Aorta (tissue), 5 donors: ENCODE measurements around the gene PLCB2. TPM values are rescaled to one million over a fixed set of nuclear protein-coding genes. Genes with fewer than 3 reads are reported as not detected.

Experiments
- ATAC-seq: fragments of 200-7000 bp; cut with Tn5 transposase; one replicate; pipeline ENCODE4 v1.9.1; 2022; ENCODE audit warnings: moderate library complexity; ENCODE audit not compliant: low FRiP score
- DNase-seq, 2 donors: peaks; one replicate each; pipeline ENCODE4 v3.0.0-alpha.2; 2020
- H3K27ac ChIP-seq, 2 donors: one replicate each; pipeline ENCODE4 v1.5.1; 2013; ENCODE audit warnings: low read length in 2 of 2, mild to moderate bottlenecking in 2 of 2, moderate library complexity in 2 of 2, control low read depth in 1 of 2, inconsistent platforms in 1 of 2, low read depth in 1 of 2
- H3K27me3 ChIP-seq, 2 donors: one replicate each; pipeline ENCODE4 v1.6.1; 2013; ENCODE audit warnings: control low read depth in 1 of 2, low read length in 1 of 2, mild to moderate bottlenecking in 1 of 2, moderate library complexity in 1 of 2; ENCODE audit not compliant: insufficient read depth in 2 of 2, control insufficient read depth in 1 of 2
- H3K36me3 ChIP-seq, 2 donors: one replicate each; pipeline ENCODE4 v1.6.1; 2013; ENCODE audit warnings: control low read depth in 1 of 2, low read length in 1 of 2, mild to moderate bottlenecking in 1 of 2; ENCODE audit not compliant: insufficient read depth in 2 of 2, control insufficient read depth in 1 of 2
- H3K4me1 ChIP-seq, 2 donors: one replicate each; pipeline ENCODE4 v1.6.1; 2013; ENCODE audit warnings: low read length in 2 of 2, control low read depth in 1 of 2, mild to moderate bottlenecking in 1 of 2, moderate library complexity in 1 of 2; ENCODE audit not compliant: insufficient read depth in 2 of 2, control insufficient read depth in 1 of 2
- H3K4me3 ChIP-seq, 2 donors: one replicate each; pipeline ENCODE4 v1.5.1; 2013; ENCODE audit warnings: low read length in 2 of 2, control low read depth in 1 of 2, mild to moderate bottlenecking in 1 of 2
- H3K9me3 ChIP-seq: one replicate; pipeline ENCODE4 v1.6.1; 2013; ENCODE audit warnings: mild to moderate bottlenecking, low read length; ENCODE audit not compliant: control insufficient read depth
- WGBS, 2 donors: extraction: QIAGEN DNeasy Blood & Tissue Kit; methylation state at CpG; one replicate each; pipeline ENCODE4 v1.1.7; 2013; 5-methylcytosine and 5-hydroxymethylcytosine counted together
- intact Hi-C, 2 donors: fragments of 100-400 bp; cut with DNase I; formaldehyde crosslinking; loops; one replicate each; pipeline versions ENCODE4 v1.14.2 to v1.15.0; 2022
- polyA plus RNA-seq, 2 donors: library from polyadenylated mRNA; stranded (reverse); fragments of 200-250 nt; gene quantifications; one replicate each; pipeline ENCODE4 v1.2.3, GENCODE V29; 2013
- total RNA-seq, 2 donors: library from RNA; stranded (reverse); fragmentation: NEBNext Ultra II Directional; extraction: Animal tissue kit (Norgen Biotek cat#: 25700); gene quantifications; one replicate each; pipeline ENCODE4 v1.2.1, GENCODE V29; 2021
- donor health status: healthy with polysubstance abuse.
- donor health status: Bipolar disorder and iron deficiency.
- donor health status: DM: no; HTN: no; CAD: no.
- donor health status: DM: no; HTN: no; CAD: no.
- donor health status: DM: yes; HTN: yes; CAD: no.

The PLCB2 gene
- total and polyA plus RNA-seq, 4 donors = 5.8 to 55.8 (median 15.4) TPM

- no peaks in the 10 kb centered on the region for H3K9me3 ChIP-seq
- intact Hi-C loops = loop anchor here (5.0 kb wide), 2 partner anchors 64 to 89 kb away; partner anchors contain the start of gene CCDC9B (in 1 of the 2)
- H3K27ac ChIP-seq = no peak overlapping the region
- H3K4me3 ChIP-seq = no peak overlapping the region
- no peaks in the 10 kb centered on the region for H3K4me1 ChIP-seq
- no peaks in the 10 kb centered on the region for H3K27me3 ChIP-seq
- 71 to 78% methylated on average over 9 to 10 of the region's 10 CpGs for WGBS, 2 donors
- DNase-seq (no peak), ATAC-seq (no peak)
- no peaks in the 10 kb centered on the region for H3K36me3 ChIP-seq
Observed at GRCh38 chr15:40278026-40278425, 29.7 kb downstream of the PLCB2 start.

GRCh38 chr15:40277471-40277870 is 30.3 kb downstream of the PLCB2 start:
- Histone ChIP-seq H3K9me3 (no peaks in the 10 kb centered on the region), H3K4me1 (no peaks in the 10 kb centered on the region), H3K27me3 (no peaks in the 10 kb centered on the region), H3K27ac (no peak overlapping the region), H3K36me3 (no peaks in the 10 kb centered on the region), H3K4me3 (no peak overlapping the region)
- intact Hi-C loops = loop anchor here (5.0 kb wide), 2 partner anchors 65 to 90 kb away; partner anchors contain the start of gene CCDC9B (in 1 of the 2)
- DNase-seq (peak in 1 of 2 donors; percentile 62), ATAC-seq (no peak)
- whole genome bisulfite sequencing, 2 donors = 48 to 54% methylated on average over 12 to 16 of the region's 16 CpGs

GRCh38 chr15:40276927-40277326 is 30.8 kb downstream of the PLCB2 start:
- no peaks in the 10 kb centered on the region for H3K27me3 ChIP-seq
- DNase-seq = no peak
- no peak for ATAC-seq
- H3K9me3 ChIP-seq = no peaks in the 10 kb centered on the region
- no peaks in the 10 kb centered on the region for H3K36me3 ChIP-seq
- intact Hi-C loops = loop anchor here (5.0 kb wide), 2 partner anchors 65 to 90 kb away; partner anchors contain the start of gene CCDC9B (in 1 of the 2)
- no peaks in the 10 kb centered on the region for H3K4me1 ChIP-seq
- 87 to 95% methylated on average over 4 of the region's 4 CpGs for WGBS, 2 donors
- no peak overlapping the region for H3K27ac ChIP-seq
- no peak overlapping the region for H3K4me3 ChIP-seq

- intact Hi-C loops = loop anchor here (2.0 to 5.0 kb wide), 5 partner anchors 59 to 231 kb away; partner anchors contain the start of gene CCDC9B (in 1 of the 2)
Observed at GRCh38 chr15:40275954-40276353, 31.8 kb downstream of the PLCB2 start.

GRCh38 chr15:40275523-40275922 is 32.2 kb downstream of the PLCB2 start:
- Histone ChIP-seq H3K4me1 (no peaks in the 10 kb centered on the region), H3K9me3 (no peaks in the 10 kb centered on the region), H3K36me3 (no peaks in the 10 kb centered on the region), H3K4me3 (no peak overlapping the region), H3K27ac (no peak overlapping the region), H3K27me3 (no peaks in the 10 kb centered on the region)
- DNase-seq (no peak), ATAC-seq (no peak)
- 82 to 83% methylated on average over 5 of the region's 5 CpGs for WGBS, 2 donors
- intact Hi-C loops = loop anchor here (2.0 to 5.0 kb wide), 5 partner anchors 59 to 231 kb away; partner anchors contain the start of gene CCDC9B (in 1 of the 2)

More at GRCh38 chr15:40275954-40276353, 31.8 kb downstream of the PLCB2 start:
- no peaks in the 10 kb centered on the region for H3K4me1 ChIP-seq
- H3K27me3 ChIP-seq = no peaks in the 10 kb centered on the region
- no peak overlapping the region for H3K4me3 ChIP-seq
- H3K36me3 ChIP-seq = no peaks in the 10 kb centered on the region
- H3K9me3 ChIP-seq = no peaks in the 10 kb centered on the region
- ATAC-seq (no peak), DNase-seq (no peak)
- no peak overlapping the region for H3K27ac ChIP-seq
- WGBS, 2 donors = 92 to 95% methylated on average over 7 of the region's 7 CpGs

- DNase-seq (peak; percentile 88 to 92), ATAC-seq (peak; percentile 78)
- no peaks in the 10 kb centered on the region for H3K27me3 ChIP-seq
- H3K27ac ChIP-seq = no peak overlapping the region
- no peaks in the 10 kb centered on the region for H3K9me3 ChIP-seq
- H3K4me1 ChIP-seq = no peaks in the 10 kb centered on the region
- intact Hi-C loops = loop anchor here (1.0 to 5.0 kb wide), 7 partner anchors 35 to 230 kb away; partner anchors contain the start of genes CCDC9B (in 1 of the 2) and PAK6 (in 1 of the 2)
- no peaks in the 10 kb centered on the region for H3K36me3 ChIP-seq
- no peak overlapping the region for H3K4me3 ChIP-seq
- WGBS, 2 donors = 58 to 62% methylated on average over 26 of the region's 26 CpGs
Observed at GRCh38 chr15:40274350-40275274, 33.1 kb downstream of the PLCB2 start.

- DNase-seq (no peak), ATAC-seq (no peak)
- Histone ChIP-seq H3K9me3 (no peaks in the 10 kb centered on the region), H3K36me3 (no peaks in the 10 kb centered on the region), H3K27me3 (no peaks in the 10 kb centered on the region), H3K4me1 (no peaks in the 10 kb centered on the region), H3K27ac (no peak overlapping the region), H3K4me3 (no peak overlapping the region)
- 88 to 90% methylated on average over 9 of the region's 9 CpGs for WGBS, 2 donors
- intact Hi-C loops = no loop called here
Observed at GRCh38 chr15:40273428-40273827, 34.3 kb downstream of the PLCB2 start.

- Histone ChIP-seq H3K4me1 (no peaks in the 10 kb centered on the region), H3K27ac (no peak overlapping the region), H3K4me3 (no peak overlapping the region), H3K27me3 (no peaks in the 10 kb centered on the region), H3K9me3 (no peaks in the 10 kb centered on the region), H3K36me3 (no peaks in the 10 kb centered on the region)
- ATAC-seq (no peak), DNase-seq (no peak)
- intact Hi-C loops = no loop called here
- WGBS, 2 donors = 78 to 79% methylated on average over 19 to 20 of the region's 20 CpGs
Observed at GRCh38 chr15:40272485-40273056, 35.2 kb downstream of the PLCB2 start.
